Parathyroid adenoma (tissue), 2 donors: Measurements from ENCODE around the gene MIGA1.

Experiments
- H2AFZ ChIP-seq: fragments of 300-600 bp; sonication (generic); one replicate; pipeline ENCODE4 v1.7.0; 2017; ENCODE audit warnings: antibody characterized with exemption, mild to moderate bottlenecking
- H3K27ac ChIP-seq: fragments of 300-600 bp; sonication (generic); one replicate; pipeline ENCODE4 v1.7.0; 2017
- H3K27me3 ChIP-seq: fragments of 300-600 bp; sonication (generic); one replicate; pipeline ENCODE4 v1.7.0; 2017; ENCODE audit warnings: low read length; ENCODE audit not compliant: control insufficient read depth, insufficient read depth
- H3K36me3 ChIP-seq: fragments of 300-600 bp; sonication (generic); one replicate; pipeline ENCODE4 v1.7.0; 2017; ENCODE audit warnings: low read length; ENCODE audit not compliant: control insufficient read depth, insufficient read depth
- H3K4me1 ChIP-seq: fragments of 300-600 bp; sonication (generic); one replicate; pipeline ENCODE4 v1.7.0; 2017; ENCODE audit warnings: control low read depth
- H3K4me2 ChIP-seq: fragments of 300-600 bp; sonication (generic); one replicate; pipeline ENCODE4 v1.7.0; 2017; ENCODE audit warnings: low read length
- H3K4me3 ChIP-seq: fragments of 300-600 bp; sonication (generic); one replicate; pipeline ENCODE4 v1.7.0; 2017; ENCODE audit warnings: low read depth, low read length
- H3K79me2 ChIP-seq: fragments of 300-600 bp; sonication (generic); one replicate; pipeline ENCODE4 v1.7.0; 2017; ENCODE audit warnings: control low read depth
- H3K9ac ChIP-seq: fragments of 300-600 bp; sonication (generic); one replicate; pipeline ENCODE4 v1.7.0; 2017; ENCODE audit warnings: mild to moderate bottlenecking
- H3K9me3 ChIP-seq: fragments of 300-600 bp; sonication (generic); one replicate; pipeline ENCODE4 v1.7.0; 2017; ENCODE audit warnings: low read length; ENCODE audit not compliant: control insufficient read depth
- TF ChIP-seq, protein P1 (sequence below): fragments of 300-600 bp; sonication (generic); IDR thresholded peaks from one replicate; pipeline ENCODE4 v1.7.0; 2017; ENCODE audit warnings: antibody characterized with exemption, mild to moderate bottlenecking
- donor health status: primary hyperparathyroidism.

The MIGA1 gene

DNA sequence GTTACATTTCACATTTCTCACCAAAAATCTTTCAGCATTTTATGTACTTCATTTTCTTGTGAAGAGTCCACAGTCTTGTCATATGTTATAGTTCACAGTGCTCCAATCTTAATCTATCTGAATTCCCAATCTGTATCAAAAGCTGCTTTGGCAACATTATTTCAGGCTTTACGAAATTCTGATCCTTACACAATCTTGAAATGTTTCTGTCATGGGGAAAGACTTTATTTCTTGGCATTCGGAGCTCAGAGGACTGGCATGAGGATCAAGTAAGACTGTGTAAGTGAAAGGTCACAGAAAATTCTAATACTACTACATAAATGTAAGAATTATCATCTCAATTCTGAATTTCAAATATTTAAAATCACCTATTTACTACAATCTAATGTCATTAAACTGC lies 21.8 kb upstream of the MIGA1 start:
- peaks cover 2% of the 10 kb centered on the region for H3K4me1 ChIP-seq
- no peak overlapping the region for H3K27ac ChIP-seq
- no peaks in the 10 kb centered on the region for H3K27me3 ChIP-seq
- no peak overlapping the region for H2AFZ ChIP-seq
- H3K4me2 ChIP-seq = no peak overlapping the region
- no peak overlapping the region for H3K9ac ChIP-seq
- H3K79me2 ChIP-seq = peaks cover 10% of the 10 kb centered on the region
- H3K4me3 ChIP-seq = no peak overlapping the region
- H3K9me3 ChIP-seq = no peaks in the 10 kb centered on the region
- H3K36me3 ChIP-seq = no peaks in the 10 kb centered on the region
- TF ChIP-seq, protein P1, sequence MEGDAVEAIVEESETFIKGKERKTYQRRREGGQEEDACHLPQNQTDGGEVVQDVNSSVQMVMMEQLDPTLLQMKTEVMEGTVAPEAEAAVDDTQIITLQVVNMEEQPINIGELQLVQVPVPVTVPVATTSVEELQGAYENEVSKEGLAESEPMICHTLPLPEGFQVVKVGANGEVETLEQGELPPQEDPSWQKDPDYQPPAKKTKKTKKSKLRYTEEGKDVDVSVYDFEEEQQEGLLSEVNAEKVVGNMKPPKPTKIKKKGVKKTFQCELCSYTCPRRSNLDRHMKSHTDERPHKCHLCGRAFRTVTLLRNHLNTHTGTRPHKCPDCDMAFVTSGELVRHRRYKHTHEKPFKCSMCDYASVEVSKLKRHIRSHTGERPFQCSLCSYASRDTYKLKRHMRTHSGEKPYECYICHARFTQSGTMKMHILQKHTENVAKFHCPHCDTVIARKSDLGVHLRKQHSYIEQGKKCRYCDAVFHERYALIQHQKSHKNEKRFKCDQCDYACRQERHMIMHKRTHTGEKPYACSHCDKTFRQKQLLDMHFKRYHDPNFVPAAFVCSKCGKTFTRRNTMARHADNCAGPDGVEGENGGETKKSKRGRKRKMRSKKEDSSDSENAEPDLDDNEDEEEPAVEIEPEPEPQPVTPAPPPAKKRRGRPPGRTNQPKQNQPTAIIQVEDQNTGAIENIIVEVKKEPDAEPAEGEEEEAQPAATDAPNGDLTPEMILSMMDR = no peak

DNA sequence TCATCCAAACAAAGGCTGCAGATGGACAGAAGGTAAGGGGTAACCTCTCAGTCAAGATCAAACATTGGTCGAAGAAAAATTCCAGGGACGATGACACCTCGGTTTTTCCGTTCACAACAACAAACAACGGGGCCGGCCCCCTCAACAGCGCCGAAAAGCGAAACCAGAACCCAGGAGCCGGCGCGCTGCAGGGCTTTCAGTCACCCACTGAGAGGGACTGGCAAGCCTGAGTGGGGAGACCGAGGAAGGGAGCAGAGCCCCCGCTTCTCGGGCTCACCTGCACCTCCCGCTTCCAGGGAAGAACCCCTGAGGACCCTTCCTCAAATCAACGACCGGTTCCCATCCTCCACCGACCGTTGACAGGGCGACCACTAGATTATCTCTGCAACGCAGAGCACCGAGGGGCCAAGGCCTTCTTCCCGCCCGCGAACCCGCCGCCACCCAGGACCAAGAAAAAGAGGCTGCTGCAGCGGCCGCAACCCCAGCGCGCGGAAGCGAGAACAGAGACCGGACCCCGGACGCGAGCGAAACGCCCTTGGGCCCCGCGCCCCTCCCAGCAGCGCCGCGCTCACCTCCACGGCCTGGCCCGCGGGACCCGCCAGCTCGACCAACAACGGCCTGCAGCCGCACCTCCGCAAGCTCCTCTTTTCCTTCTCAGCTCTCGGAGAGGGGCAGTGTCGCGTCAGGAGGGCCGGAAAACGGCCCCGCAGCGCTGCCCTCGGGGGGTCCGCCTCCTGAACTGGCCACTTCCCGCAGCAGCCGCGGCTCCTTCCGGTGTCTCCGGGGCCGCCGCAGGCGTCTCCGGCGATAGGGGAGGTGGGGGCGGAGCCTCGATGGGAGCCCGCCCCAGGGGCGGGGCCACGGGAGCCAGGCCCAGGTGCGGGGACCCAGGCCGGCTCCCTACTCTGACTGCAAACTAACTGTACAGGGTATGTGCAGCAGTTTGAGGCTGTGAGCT lies 20.1 kb upstream of the MIGA1 start, which contains the start of gene USP33:
USP33 (minus strand) TSS at position 782 of the 958 bp plus-strand sequence. CDS start 18,155 bp downstream, outside the sequence.
- H2AFZ ChIP-seq = peak within 1 kb of the TSS; percentile 97
- peaks cover 10% of the 10 kb centered on the region for H3K79me2 ChIP-seq
- peak within 1 kb of the TSS; percentile 68 for H3K27ac ChIP-seq
- peak within 1 kb of the TSS; percentile 90 for H3K4me3 ChIP-seq
- H3K9me3 ChIP-seq = no peaks in the 10 kb centered on the region
- H3K36me3 ChIP-seq = no peaks in the 10 kb centered on the region
- TF ChIP-seq, protein P1 = no peak
- H3K4me2 ChIP-seq = peak within 1 kb of the TSS; percentile 69
- H3K27me3 ChIP-seq = no peaks in the 10 kb centered on the region
- peaks cover 1% of the 10 kb centered on the region for H3K4me1 ChIP-seq
- H3K9ac ChIP-seq = peak within 1 kb of the TSS; percentile 67

DNA sequence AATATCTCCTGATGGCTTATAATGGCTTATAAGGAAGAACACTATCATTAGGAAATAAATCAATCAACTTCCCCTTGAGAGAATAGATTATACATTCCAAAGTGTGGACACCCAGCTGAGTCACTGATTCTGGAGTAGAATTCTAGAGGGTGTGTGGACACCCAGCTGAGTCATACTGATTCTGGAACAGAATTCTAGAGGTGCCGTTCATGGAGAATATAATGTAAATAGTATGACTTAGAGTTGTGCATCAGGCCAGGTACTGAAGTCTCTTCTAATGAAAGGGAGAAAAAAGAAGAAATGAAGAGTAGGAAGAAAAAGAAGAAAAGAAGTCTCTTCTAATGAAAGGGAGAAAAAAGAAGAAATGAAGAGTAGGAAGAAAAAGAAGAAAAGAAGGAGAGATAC lies 17.4 kb upstream of the MIGA1 start:
- TF ChIP-seq, protein P1 = no peak
- Histone ChIP-seq H3K9ac (no peak overlapping the region), H3K36me3 (no peaks in the 10 kb centered on the region), H3K4me2 (no peak overlapping the region), H3K9me3 (no peaks in the 10 kb centered on the region), H3K27ac (no peak overlapping the region), H3K27me3 (no peaks in the 10 kb centered on the region), H3K79me2 (peaks cover 4% of the 10 kb centered on the region), H2AFZ (no peak overlapping the region), H3K4me1 (no peaks in the 10 kb centered on the region), H3K4me3 (no peak overlapping the region)

DNA sequence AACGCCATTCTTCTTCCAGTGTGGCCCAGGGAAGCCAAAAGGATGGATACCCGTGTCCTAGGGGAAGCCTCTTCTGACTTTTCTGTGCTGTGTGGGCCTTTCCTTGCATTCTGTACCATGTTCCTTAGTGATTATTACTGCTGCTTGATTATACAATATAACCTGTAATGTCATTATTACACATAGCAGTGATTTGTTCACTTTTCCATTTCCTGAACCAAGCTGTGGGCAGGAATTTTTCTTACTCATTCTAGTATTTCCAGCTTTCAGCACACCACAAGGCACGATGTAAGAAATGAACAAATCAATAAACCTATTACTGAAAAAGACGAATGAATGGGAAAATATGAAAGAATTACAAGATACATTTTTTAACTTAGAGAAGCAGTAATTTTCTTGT lies 11.4 kb upstream of the MIGA1 start:
- Histone ChIP-seq H3K9ac (no peak overlapping the region), H3K4me3 (no peak overlapping the region), H3K4me1 (no peaks in the 10 kb centered on the region), H2AFZ (no peak overlapping the region), H3K27ac (no peak overlapping the region), H3K9me3 (no peaks in the 10 kb centered on the region), H3K79me2 (no peaks in the 10 kb centered on the region), H3K4me2 (no peak overlapping the region), H3K36me3 (no peaks in the 10 kb centered on the region), H3K27me3 (no peaks in the 10 kb centered on the region)
- TF ChIP-seq, protein P1 = no peak
